Measurements from ENCODE around the gene NINJ2.
A peak's percentile ranks its signal among the peaks of the same experiment; 100 is the strongest.
"Not testable (repeated sequence)": the region's sequence is repeated elsewhere in the genome, so short reads cannot be mapped to it uniquely, and the experiment has no call there.

NINJ2 gene

GRCh38 chr12:638953-639557 lies 24.2 kb downstream of the NINJ2 start:
- no peak for TF ChIP-seq ZFX (IDR thresholded peaks at IDR 0.05)
- TF ChIP-seq CTCF (conservative IDR thresholded peaks at IDR 0.05), result no peak
- no peak overlapping the region for H3K27ac ChIP-seq

- TF ChIP-seq ZFX (IDR thresholded peaks at IDR 0.05) (no peak), CTCF (conservative IDR thresholded peaks at IDR 0.05) (no peak)
- H3K27ac ChIP-seq, result no peak overlapping the region
These were observed 26.6 kb downstream of the NINJ2 start for GRCh38 chr12:636632-637031.

GRCh38 chr12:633731-634130 lies 29.5 kb downstream of the NINJ2 start:
- no peak overlapping the region for H3K27ac ChIP-seq

GRCh38 chr12:632102-632696 lies 31.0 kb downstream of the NINJ2 start:
- TF ChIP-seq CTCF (conservative IDR thresholded peaks at IDR 0.05), result no peak
- TF ChIP-seq ZFX (IDR thresholded peaks at IDR 0.05), result no peak
- peak overlapping the region; percentile 11; the same call in 1 of the 2 replicates for H3K27ac ChIP-seq

More at GRCh38 chr12:633731-634130, 29.5 kb downstream of the NINJ2 start:
- TF ChIP-seq ZFX (IDR thresholded peaks at IDR 0.05) (no peak), CTCF (conservative IDR thresholded peaks at IDR 0.05) (no peak)

- TF ChIP-seq ZFX (IDR thresholded peaks at IDR 0.05) (no peak), CTCF (conservative IDR thresholded peaks at IDR 0.05) (no peak)
- no peak overlapping the region for H3K27ac ChIP-seq
These were observed 32.3 kb downstream of the NINJ2 start for GRCh38 chr12:630656-631632.

- H3K27ac ChIP-seq, result not testable (repeated sequence)
These were observed 34.5 kb downstream of the NINJ2 start for GRCh38 chr12:628742-629078.

- no peak for TF ChIP-seq ZFX (IDR thresholded peaks at IDR 0.05)
- no peak for TF ChIP-seq CTCF (conservative IDR thresholded peaks at IDR 0.05)
These were observed 35.1 kb downstream of the NINJ2 start for GRCh38 chr12:627863-628741.

More at GRCh38 chr12:627863-628741, 35.1 kb downstream of the NINJ2 start:
- H3K27ac ChIP-seq, result no peak overlapping the region
